Tibial nerve (tissue), 4 donors: ENCODE data around the gene ALKBH4. TPM values are rescaled to one million over a fixed set of nuclear protein-coding genes. Genes with fewer than 3 reads are reported as not detected.

Experiments
- DNase-seq, 2 donors: peaks; one replicate each; pipeline ENCODE4 v3.0.0-alpha.2; 2019; ENCODE audit warnings: low spot score in 2 of 2
- H3K27ac ChIP-seq, 4 donors: fragments of 200-600 bp; sonication (generic) in 3 of 4; one replicate each; pipeline ENCODE4 v1.5.1; 2017 to 2019; ENCODE audit warnings: mild to moderate bottlenecking in 1 of 4
- H3K27me3 ChIP-seq, 2 donors: fragments of 200-600 bp; sonication (generic) in 1 of 2; one replicate each; pipeline versions ENCODE4 v1.5.1 to v1.6.0; 2017 to 2019
- H3K36me3 ChIP-seq, 3 donors: fragments of 200-600 bp; sonication (generic); one replicate each; pipeline ENCODE4 v1.5.1; 2018 to 2019
- H3K4me1 ChIP-seq, 4 donors: fragments of 200-600 bp; sonication (generic) in 3 of 4; one replicate each; pipeline ENCODE4 v1.5.1; 2017 to 2019
- H3K4me3 ChIP-seq, 4 donors: fragments of 200-600 bp; sonication (generic) in 3 of 4; one replicate each; pipeline ENCODE4 v1.5.1; 2017 to 2019; ENCODE audit warnings: mild to moderate bottlenecking in 1 of 4, moderate library complexity in 1 of 4
- H3K9me3 ChIP-seq, 4 donors: fragments of 200-600 bp; sonication (generic) in 3 of 4; one replicate each; pipeline ENCODE4 v1.5.1; 2017 to 2019
- CTCF ChIP-seq, 5 experiments: fragments of 200-600 bp in 3 of 5; fragments of 450-650 bp in 2 of 5; sonication (generic) in 3 of 5; IDR thresholded peaks; one replicate each; pipeline ENCODE4 v1.5.1; 2016 to 2019; ENCODE audit warnings: antibody characterized with exemption in 5 of 5, mild to moderate bottlenecking in 3 of 5, moderate library complexity in 2 of 5
- EP300 ChIP-seq, 2 donors: sonication (generic); formaldehyde crosslinking; IDR thresholded peaks; one replicate each; pipeline ENCODE4 v1.6.1; 2017; ENCODE audit warnings: antibody characterized with exemption in 2 of 2, mild to moderate bottlenecking in 1 of 2
- POLR2A ChIP-seq, 2 donors: fragments of 450-650 bp; IDR thresholded peaks; one replicate each; pipeline ENCODE4 v1.6.1; 2017; ENCODE audit warnings: antibody characterized with exemption in 2 of 2, mild to moderate bottlenecking in 2 of 2, moderate library complexity in 2 of 2
- WGBS, 2 donors: methylation state at CpG; one replicate each; pipeline ENCODE4 v1.1.5; 2018; 5-methylcytosine and 5-hydroxymethylcytosine counted together
- total RNA-seq, 4 donors: library from RNA; depleted of rRNA; stranded (reverse); fragments of >200 nt; gene quantifications; one replicate each; pipeline ENCODE4 v1.1.0, GENCODE V29; 2016

ALKBH4 gene
- total RNA-seq, 4 donors from 2014 or later: 17.4 to 21.0 (median 19.1) TPM

- no peak overlapping the region for H3K4me3 ChIP-seq
- H3K27me3 ChIP-seq: no peaks in the 10 kb centered on the region
- H3K36me3 ChIP-seq: peaks cover 0 to 74% (median under 1%) of the 10 kb centered on the region in 3 donors
- no peak for TF ChIP-seq POLR2A (IDR thresholded peaks at IDR 0.05)
- no peak for TF ChIP-seq EP300 (IDR thresholded peaks at IDR 0.05)
- TF ChIP-seq CTCF (IDR thresholded peaks at IDR 0.05): no peak
- peak overlapping the region in 1 of 4 donors; percentile 87 for H3K27ac ChIP-seq
- no peak for DNase-seq
- WGBS, 2 donors: 48 to 54% methylated on average over 7 to 12 of the region's 12 CpGs
- H3K9me3 ChIP-seq: no peaks in the 10 kb centered on the region
- H3K4me1 ChIP-seq: peaks cover 0 to 16% (median 0%) of the 10 kb centered on the region in 4 donors
Measured at GRCh38 chr7:102424129-102424551, 40.5 kb downstream of the ALKBH4 start.

- 84 to 90% methylated on average over 10 of the region's 10 CpGs for WGBS, 2 donors
- Histone ChIP-seq H3K36me3 (peaks cover 0 to 83% (median 4%) of the 10 kb centered on the region in 3 donors), H3K9me3 (no peaks in the 10 kb centered on the region), H3K4me1 (peaks cover 0 to 16% (median 0%) of the 10 kb centered on the region in 4 donors), H3K4me3 (no peak overlapping the region), H3K27ac (peak overlapping the region in 1 of 4 donors; percentile 19), H3K27me3 (no peaks in the 10 kb centered on the region)
- TF ChIP-seq CTCF (IDR thresholded peaks at IDR 0.05) (no peak), EP300 (IDR thresholded peaks at IDR 0.05) (no peak), POLR2A (IDR thresholded peaks at IDR 0.05) (no peak)
- DNase-seq: no peak
Measured at GRCh38 chr7:102421706-102422240, 42.9 kb downstream of the ALKBH4 start.

GRCh38 chr7:102418592-102418991 is 46.1 kb downstream of the ALKBH4 start:
- WGBS, 2 donors: 91 to 96% methylated on average over 5 of the region's 5 CpGs
- Histone ChIP-seq H3K4me3 (no peak overlapping the region), H3K27me3 (no peaks in the 10 kb centered on the region), H3K27ac (no peak overlapping the region), H3K4me1 (no peaks in the 10 kb centered on the region), H3K36me3 (peaks cover 3 to 86% (median 4%) of the 10 kb centered on the region in 3 donors), H3K9me3 (no peaks in the 10 kb centered on the region)
- no peak for DNase-seq
- no peak for TF ChIP-seq CTCF (IDR thresholded peaks at IDR 0.05)
- no peak for TF ChIP-seq EP300 (IDR thresholded peaks at IDR 0.05)
- TF ChIP-seq POLR2A (IDR thresholded peaks at IDR 0.05): no peak

DNA sequence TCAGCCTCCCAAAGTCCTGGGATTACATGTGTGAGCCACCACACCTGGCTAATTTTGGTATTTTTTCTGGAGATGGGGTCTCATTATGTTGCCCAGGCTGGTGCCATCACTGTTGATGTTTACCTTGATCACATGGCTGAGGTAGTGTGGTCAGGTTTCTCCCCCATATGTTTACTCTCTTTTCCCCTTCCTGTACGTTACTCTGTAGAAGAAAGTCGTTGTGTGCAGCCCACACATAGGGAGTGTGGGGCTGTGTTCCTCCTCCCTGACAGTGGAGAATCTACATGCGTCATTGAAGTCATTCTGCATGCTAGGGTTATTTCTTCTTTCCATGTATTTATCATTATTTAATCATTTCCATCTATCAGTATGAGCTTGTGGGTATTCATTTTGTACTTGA is 47.6 kb downstream of the ALKBH4 start:
- Histone ChIP-seq H3K27me3 (no peaks in the 10 kb centered on the region), H3K36me3 (peaks cover 3 to 94% (median 7%) of the 10 kb centered on the region in 3 donors), H3K9me3 (no peaks in the 10 kb centered on the region), H3K4me1 (peaks cover 0 to 9% (median 2%) of the 10 kb centered on the region in 4 donors), H3K4me3 (no peak overlapping the region), H3K27ac (no peak overlapping the region)
- DNase-seq: no peak
- 79 to 82% methylated on average over 3 of the region's 3 CpGs for WGBS, 2 donors
- TF ChIP-seq POLR2A (IDR thresholded peaks at IDR 0.05) (no peak), CTCF (IDR thresholded peaks at IDR 0.05) (no peak), EP300 (IDR thresholded peaks at IDR 0.05) (no peak)

DNA sequence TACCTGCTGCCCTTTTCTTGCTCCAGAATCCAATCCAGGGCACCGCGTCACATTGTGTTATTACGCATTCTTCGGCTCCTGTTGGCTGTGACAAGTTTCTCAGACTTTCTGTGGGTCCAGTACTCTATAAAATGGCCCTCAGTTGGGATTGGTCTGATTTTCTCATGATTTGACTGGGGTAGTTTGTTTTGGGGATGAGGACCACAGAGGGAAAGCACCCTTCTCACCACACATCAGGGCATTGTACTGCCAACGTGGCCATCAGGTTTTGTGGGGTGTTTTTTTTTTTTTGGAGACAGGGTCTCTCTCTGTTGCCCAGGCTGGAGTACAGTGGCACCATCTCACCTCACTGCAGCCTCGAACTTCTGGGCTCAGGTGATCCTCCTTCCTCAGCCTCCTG is 48.3 kb downstream of the ALKBH4 start:
- Histone ChIP-seq H3K27me3 (no peaks in the 10 kb centered on the region), H3K4me3 (no peak overlapping the region), H3K36me3 (peaks cover 3 to 94% (median 7%) of the 10 kb centered on the region in 3 donors), H3K9me3 (no peaks in the 10 kb centered on the region), H3K27ac (peak overlapping the region in 1 of 4 donors; percentile 63), H3K4me1 (peaks cover 0 to 9% (median 2%) of the 10 kb centered on the region in 4 donors)
- DNase-seq: no peak
- 91 to 95% methylated on average over 6 of the region's 6 CpGs for WGBS, 2 donors
- TF ChIP-seq CTCF (IDR thresholded peaks at IDR 0.05) (no peak), POLR2A (IDR thresholded peaks at IDR 0.05) (no peak), EP300 (IDR thresholded peaks at IDR 0.05) (no peak)
